DOHH2 (cell line): ENCODE results near the gene GNAT3.

Experiments used
- H3F3A ChIP-seq: fragments of 200-600 bp; sonication (generic), shearing (Covaris generic); 2 replicates; pipeline ENCODE4 v1.6.0; 2016; ENCODE audit warnings: antibody characterized with exemption, mild to moderate bottlenecking; ENCODE audit not compliant: control insufficient read depth, insufficient read depth
- H3K27ac ChIP-seq: fragments of 200-600 bp; sonication (generic); 2 replicates; pipeline ENCODE4 v1.5.1; 2014; ENCODE audit warnings: low read depth, mild to moderate bottlenecking, low read length, moderate library complexity
- H3K27me3 ChIP-seq: fragments of 200-600 bp; sonication (generic); 2 replicates; pipeline ENCODE4 v1.6.1; 2014; ENCODE audit warnings: mild to moderate bottlenecking, low read length, mixed read lengths; ENCODE audit not compliant: control insufficient read depth
- H3K36me3 ChIP-seq: fragments of 200-600 bp; sonication (generic); 2 replicates; pipeline ENCODE4 v1.6.1; 2014; ENCODE audit warnings: mild to moderate bottlenecking, low read length, moderate library complexity, mixed read lengths; ENCODE audit not compliant: control insufficient read depth
- H3K4me1 ChIP-seq: fragments of 200-600 bp; sonication (generic); 2 replicates; pipeline ENCODE4 v1.6.1; 2014; ENCODE audit warnings: mild to moderate bottlenecking, low read length, mixed read lengths; ENCODE audit not compliant: control insufficient read depth
- H3K4me2 ChIP-seq: fragments of 200-600 bp; sonication (generic); 2 replicates; pipeline ENCODE4 v1.6.0; 2014; ENCODE audit warnings: mild to moderate bottlenecking, low read length, moderate library complexity
- H3K4me3 ChIP-seq: fragments of 200-600 bp; sonication (generic); 2 replicates; pipeline ENCODE4 v1.5.1; 2014; ENCODE audit warnings: mild to moderate bottlenecking, low read length, mixed read lengths
- H3K79me2 ChIP-seq: fragments of 200-600 bp; sonication (generic); 2 replicates; pipeline ENCODE4 v1.6.1; 2014; ENCODE audit warnings: mild to moderate bottlenecking, low read length, mixed read lengths; ENCODE audit not compliant: control insufficient read depth
- H3K9me2 ChIP-seq: fragments of 200-600 bp; sonication (generic); replicated peaks from 2 replicates; pipeline ENCODE4 v1.6.1; 2014; ENCODE audit warnings: mild to moderate bottlenecking, low read length, mixed read lengths; ENCODE audit not compliant: control insufficient read depth
- H3K9me3 ChIP-seq: fragments of 200-600 bp; sonication (generic); 2 replicates; pipeline ENCODE4 v1.6.1; 2014; ENCODE audit warnings: antibody characterized with exemption, low read length, mixed read lengths; ENCODE audit not compliant: control insufficient read depth, insufficient read depth
- H4K20me1 ChIP-seq: fragments of 200-600 bp; sonication (generic); 2 replicates; pipeline ENCODE4 v1.6.0; 2014; ENCODE audit warnings: low read depth, mild to moderate bottlenecking, antibody characterized with exemption, low read length, moderate library complexity; ENCODE audit not compliant: control insufficient read depth, insufficient read depth
- EZH2phosphoT487 ChIP-seq: fragments of 200-600 bp; sonication (generic); IDR thresholded peaks from 2 replicates; pipeline ENCODE4 v1.6.1; 2017; ENCODE audit warnings: borderline replicate concordance, mild to moderate bottlenecking, antibody characterized with exemption, low read length, moderate library complexity, mixed read lengths
- TF ChIP-seq, protein P1 (sequence below): fragments of 200-600 bp; sonication (generic); IDR thresholded peaks from one replicate; pipeline ENCODE4 v1.5.1; 2014; ENCODE audit warnings: antibody characterized with exemption, mild to moderate bottlenecking, low read depth, low read length; ENCODE audit not compliant: poor library complexity, severe bottlenecking

GNAT3 gene

DNA sequence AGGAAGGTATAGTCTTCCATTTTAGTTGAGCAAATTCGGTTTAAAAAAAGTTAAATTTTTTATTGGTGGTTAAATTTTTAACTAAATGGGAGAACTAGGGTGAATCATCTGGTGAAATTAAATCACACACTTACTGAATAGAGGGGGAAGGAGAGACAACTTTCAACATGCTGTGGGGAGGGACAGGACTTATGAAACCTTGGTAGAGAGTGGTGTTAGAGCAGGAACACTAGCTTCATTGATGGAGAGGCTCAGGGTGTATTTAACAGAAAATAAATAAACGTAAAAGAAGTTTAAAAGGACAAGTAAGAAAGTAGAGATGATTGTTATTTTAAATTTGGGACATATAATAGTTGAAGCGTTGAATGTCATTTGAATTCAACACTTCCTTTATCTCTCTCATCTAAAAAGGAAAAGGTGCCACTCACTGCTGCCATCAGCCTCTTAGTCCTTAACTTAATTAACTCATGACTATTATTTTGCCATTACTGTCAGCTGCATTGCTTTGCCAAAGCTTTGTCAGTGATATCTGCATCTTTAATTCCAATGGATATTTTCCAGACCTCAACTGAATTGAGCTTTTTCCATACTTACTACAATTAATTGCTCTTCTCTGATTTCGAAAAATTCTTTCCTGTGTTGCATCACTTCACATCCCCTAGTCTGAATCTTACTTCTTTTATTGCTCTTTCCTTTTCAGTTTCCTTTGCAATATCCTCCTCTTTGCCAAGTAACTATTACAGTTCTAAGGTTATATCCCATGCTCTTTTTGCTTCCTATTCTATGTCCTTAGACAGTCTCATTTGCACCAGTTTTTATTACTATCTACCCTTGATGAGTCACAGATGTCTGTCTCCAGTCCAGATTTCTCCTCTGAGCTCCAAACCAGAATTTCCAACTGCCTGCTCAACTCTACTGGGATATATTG lies 71.7 kb downstream of the GNAT3 start:
- TF ChIP-seq EZH2phosphoT487, result no peak
- TF ChIP-seq, protein P1, sequence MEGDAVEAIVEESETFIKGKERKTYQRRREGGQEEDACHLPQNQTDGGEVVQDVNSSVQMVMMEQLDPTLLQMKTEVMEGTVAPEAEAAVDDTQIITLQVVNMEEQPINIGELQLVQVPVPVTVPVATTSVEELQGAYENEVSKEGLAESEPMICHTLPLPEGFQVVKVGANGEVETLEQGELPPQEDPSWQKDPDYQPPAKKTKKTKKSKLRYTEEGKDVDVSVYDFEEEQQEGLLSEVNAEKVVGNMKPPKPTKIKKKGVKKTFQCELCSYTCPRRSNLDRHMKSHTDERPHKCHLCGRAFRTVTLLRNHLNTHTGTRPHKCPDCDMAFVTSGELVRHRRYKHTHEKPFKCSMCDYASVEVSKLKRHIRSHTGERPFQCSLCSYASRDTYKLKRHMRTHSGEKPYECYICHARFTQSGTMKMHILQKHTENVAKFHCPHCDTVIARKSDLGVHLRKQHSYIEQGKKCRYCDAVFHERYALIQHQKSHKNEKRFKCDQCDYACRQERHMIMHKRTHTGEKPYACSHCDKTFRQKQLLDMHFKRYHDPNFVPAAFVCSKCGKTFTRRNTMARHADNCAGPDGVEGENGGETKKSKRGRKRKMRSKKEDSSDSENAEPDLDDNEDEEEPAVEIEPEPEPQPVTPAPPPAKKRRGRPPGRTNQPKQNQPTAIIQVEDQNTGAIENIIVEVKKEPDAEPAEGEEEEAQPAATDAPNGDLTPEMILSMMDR, result no peak
- Histone ChIP-seq H3K27me3 (no peaks in the 10 kb centered on the region), H3K27ac (no peak overlapping the region), H3K4me1 (no peaks in the 10 kb centered on the region), H3K36me3 (no peaks in the 10 kb centered on the region), H3K9me3 (no peaks in the 10 kb centered on the region), H3K4me2 (no peak overlapping the region), H3K79me2 (no peaks in the 10 kb centered on the region), H4K20me1 (no peaks in the 10 kb centered on the region), H3F3A (no peaks in the 10 kb centered on the region), H3K9me2 (no peaks in the 10 kb centered on the region), H3K4me3 (no peak overlapping the region)

DNA sequence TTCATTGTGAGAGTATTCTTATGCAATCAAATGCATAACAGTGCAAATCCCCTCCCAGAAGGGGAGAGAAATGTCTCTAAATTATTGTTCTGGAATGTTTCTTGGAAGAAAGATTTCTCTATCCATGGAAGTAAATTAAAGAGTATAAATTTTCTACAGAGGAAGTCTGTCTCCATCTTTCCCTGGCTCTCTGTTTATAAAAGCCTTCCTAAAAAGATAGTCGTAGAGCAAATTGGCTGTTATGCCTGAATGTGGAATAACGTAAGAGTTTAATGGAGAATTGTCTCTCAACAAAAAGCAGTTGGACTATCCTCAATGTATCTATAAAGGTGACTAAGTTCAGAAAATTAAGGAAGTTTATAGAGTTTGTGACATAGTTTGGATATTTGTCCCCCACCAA lies 76.3 kb downstream of the GNAT3 start:
- no peaks in the 10 kb centered on the region for H3K36me3 ChIP-seq

DNA sequence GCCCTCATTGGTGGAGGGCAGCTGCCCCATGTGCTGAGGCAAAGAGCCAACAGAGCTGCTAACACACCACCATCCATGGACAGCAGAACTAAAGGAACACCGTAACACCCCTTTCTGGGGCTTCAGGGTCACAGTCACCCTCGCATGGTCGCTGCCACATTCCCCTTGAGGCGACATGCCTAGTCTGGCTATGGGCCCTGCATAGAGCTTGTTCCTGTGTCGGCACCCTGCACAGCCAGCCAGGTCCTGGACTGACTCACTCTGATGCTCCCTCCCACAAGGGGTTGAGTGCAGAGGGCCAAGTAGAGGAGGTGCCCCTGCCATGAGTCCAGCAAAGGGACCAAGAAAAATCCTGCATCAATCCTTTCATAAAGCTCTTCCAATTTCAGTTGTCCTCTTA lies 77.8 kb downstream of the GNAT3 start:
- TF ChIP-seq, protein P1, result no peak
- no peak for TF ChIP-seq EZH2phosphoT487
- H4K20me1 ChIP-seq, result no peaks in the 10 kb centered on the region
- no peaks in the 10 kb centered on the region for H3K27me3 ChIP-seq
- H3K9me2 ChIP-seq, result no peaks in the 10 kb centered on the region
- H3K9me3 ChIP-seq, result no peaks in the 10 kb centered on the region
- no peak overlapping the region for H3K4me2 ChIP-seq
- H3K36me3 ChIP-seq, result no peaks in the 10 kb centered on the region
- no peaks in the 10 kb centered on the region for H3K79me2 ChIP-seq
- H3F3A ChIP-seq, result no peaks in the 10 kb centered on the region
- H3K4me1 ChIP-seq, result no peaks in the 10 kb centered on the region
- H3K4me3 ChIP-seq, result no peak overlapping the region
- H3K27ac ChIP-seq, result no peak overlapping the region

More for the DNA sequence above, 76.3 kb downstream of the GNAT3 start:
- no peaks in the 10 kb centered on the region for H3K27me3 ChIP-seq
- H3K4me3 ChIP-seq, result no peak overlapping the region
- no peak overlapping the region for H3K4me2 ChIP-seq
- H3K9me3 ChIP-seq, result no peaks in the 10 kb centered on the region
- TF ChIP-seq, protein P1, result no peak
- TF ChIP-seq EZH2phosphoT487, result no peak
- H3F3A ChIP-seq, result no peaks in the 10 kb centered on the region
- no peaks in the 10 kb centered on the region for H3K9me2 ChIP-seq
- no peaks in the 10 kb centered on the region for H3K79me2 ChIP-seq
- H4K20me1 ChIP-seq, result no peaks in the 10 kb centered on the region
- no peak overlapping the region for H3K27ac ChIP-seq
- H3K4me1 ChIP-seq, result no peaks in the 10 kb centered on the region
